Iris pigment epithelial cell (primary cell): Measurements from ENCODE around the gene SLC19A1.

Experiments
- DNase-seq: peaks from one replicate; pipeline ENCODE4 v3.0.0-alpha.2; 2011; ENCODE audit warnings: low read depth

Gene SLC19A1

DNA sequence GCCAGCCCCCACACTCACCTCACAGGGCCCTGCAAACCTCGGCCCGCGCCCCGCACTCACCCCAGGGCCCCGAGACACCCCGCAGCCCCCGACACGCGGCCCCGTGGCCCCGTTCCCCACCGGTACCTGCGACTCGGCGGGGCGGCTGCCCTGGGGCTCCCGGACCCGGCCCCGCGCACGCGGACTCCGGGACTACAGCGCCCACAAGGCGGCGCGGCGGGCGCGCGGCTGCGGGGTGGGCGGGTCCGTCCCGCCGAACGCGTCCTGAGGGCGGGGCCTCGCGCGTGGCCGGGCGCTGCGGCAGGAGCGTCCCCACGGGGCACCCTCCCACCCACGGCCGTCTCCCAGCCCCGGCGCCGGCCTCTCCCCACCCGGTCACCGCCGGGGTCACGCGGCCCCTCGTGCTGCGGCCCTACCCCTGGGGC lies at the start of gene SLC19A1:
SLC19A1 (minus strand) TSS at position 199 of the 425 bp plus-strand sequence. CDS start 4,481 bp downstream, outside the sequence.
- DNase-seq: peak; percentile 54

DNA sequence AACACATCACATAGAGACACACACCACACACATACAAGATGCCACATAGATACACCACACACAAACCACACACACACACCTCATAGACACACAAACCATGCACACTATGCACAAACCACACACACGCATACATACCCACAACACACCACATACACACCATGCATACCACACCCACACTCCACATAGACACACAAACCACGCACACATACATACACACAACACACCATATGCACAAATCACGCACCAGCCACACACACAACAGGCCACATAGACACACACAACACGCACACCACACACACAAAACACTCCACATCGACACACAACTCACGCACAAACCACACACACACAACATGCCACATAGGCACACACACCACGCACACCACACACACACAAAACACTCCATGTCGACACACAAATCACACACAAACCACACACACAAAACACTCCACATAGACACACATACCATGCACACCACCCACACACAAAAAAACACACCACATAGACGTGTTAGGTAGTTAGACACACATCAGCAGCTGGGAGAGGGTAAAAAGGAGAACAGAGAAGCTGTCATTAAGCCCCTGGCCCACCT lies 49.5 kb upstream of the SLC19A1 start:
- DNase-seq: no peak

DNA sequence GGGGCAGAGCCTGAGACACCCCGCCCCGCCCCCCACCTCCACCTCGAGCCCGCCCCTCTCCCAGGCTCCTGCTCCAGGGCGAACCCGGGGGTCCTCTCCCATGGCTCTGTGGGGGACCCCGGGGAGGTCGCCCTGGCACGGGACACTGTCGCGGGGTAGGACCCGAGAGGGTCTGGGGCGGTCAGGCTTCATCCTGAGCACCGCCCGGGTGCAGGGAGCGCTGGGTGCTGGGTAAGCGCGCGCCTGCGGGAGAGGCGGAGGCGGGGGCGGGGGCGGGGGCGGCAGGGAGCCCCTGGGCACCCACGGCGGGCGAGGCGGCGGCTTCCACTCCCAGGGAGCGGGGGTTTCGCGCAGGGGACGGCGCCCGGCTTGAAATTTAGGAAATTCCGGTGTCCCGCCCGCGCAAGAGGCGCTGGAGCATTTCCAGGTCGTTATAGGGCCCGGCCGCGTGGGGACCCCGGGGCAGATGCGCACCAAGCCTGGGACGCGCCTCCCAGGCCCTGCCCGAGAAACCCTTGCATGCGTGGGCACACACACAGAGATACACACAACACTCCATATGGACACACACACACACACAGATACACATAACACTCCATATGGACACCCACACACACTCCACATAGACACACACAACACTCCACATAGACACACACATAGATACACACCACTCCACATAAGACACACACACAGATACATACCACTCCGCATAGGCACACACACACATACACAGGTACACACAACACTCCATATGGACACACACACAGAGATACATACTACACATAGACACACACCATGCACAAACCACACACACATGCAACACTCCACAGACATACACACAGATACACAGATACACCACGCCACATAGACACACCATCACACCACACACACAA lies 48.7 kb upstream of the SLC19A1 start:
- no peak for DNase-seq

DNA sequence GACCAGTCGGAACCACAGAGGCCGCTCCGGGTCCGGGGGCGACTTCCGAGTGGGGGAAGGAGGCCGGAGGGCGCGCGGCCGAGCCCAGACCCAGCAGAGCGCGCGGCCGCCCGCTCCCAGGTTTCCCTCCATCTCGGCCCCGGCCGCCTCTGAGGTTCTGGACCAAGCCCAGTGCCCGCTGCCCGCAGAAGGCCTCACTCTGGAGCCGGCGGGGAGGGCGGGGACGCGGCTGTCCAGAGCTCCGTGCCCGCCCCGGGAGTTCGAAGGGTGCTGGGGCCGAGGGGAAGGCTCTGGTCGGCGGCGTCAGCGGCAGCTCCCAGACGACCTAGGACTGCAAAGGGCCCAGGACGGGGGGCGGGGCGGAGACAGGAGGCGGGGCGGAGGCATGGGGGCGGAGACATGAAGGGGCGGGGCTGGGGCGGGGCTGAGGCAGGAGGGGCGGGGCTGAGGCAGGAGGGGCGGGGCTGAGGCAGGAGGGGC lies 48.0 kb upstream of the SLC19A1 start:
- peak; percentile 71 for DNase-seq

DNA sequence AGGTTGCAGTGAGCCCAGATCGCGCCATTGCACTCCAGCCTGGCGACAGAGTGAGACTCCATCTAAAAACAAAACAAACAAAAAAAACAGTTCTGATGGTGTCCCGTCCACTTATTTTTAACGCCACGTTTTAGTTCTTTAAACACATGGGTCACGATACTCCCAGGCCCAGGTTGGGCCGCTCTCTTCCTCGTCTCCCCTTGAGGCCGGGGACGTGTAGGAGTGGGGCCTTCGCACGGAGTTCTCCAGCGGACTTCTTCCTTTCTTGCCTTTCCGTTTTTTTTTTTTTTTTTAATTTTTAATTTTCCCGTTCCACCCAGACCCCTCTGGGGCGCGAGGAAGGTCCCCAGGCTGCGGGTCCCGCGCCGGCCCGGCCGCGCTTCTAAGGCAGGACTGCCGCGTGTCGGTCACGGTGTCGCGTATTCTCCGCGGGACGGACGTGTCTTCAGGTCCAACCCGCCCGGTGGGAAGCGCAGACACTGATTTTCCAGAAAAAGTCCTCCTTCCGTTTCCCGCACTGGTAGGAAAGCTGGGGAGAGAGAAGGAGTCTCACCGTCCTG lies 47.5 kb upstream of the SLC19A1 start:
- DNase-seq: no peak

DNA sequence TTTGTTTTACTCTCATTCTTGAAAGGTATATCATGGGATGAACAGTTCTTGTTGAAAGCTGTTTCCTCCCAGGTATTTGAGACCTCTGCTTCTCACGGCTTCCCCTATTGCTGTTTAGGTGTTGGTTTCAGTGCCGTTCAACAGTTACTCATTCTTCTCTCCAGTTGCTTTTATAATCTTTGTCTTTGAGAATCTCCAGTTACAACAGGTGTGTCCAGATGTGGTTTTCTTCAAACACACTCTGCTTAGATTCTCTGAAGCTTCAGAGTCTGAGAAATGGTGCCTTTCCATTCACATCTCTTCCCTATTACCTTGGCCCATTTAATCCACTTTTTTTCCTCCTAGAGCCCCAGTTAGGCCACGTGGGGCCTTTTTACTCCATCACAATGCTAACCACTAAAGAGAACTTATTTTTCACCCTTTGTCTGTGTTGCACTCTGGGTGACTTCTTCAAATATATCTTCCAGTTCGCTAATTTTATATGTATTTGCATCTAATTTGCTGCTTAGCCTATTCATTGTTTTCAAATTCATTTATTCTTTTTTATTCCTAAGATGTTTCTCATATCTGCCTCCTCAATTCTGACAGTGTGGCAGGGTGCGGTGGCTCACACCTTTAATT lies 46.7 kb upstream of the SLC19A1 start:
- no peak for DNase-seq

DNA sequence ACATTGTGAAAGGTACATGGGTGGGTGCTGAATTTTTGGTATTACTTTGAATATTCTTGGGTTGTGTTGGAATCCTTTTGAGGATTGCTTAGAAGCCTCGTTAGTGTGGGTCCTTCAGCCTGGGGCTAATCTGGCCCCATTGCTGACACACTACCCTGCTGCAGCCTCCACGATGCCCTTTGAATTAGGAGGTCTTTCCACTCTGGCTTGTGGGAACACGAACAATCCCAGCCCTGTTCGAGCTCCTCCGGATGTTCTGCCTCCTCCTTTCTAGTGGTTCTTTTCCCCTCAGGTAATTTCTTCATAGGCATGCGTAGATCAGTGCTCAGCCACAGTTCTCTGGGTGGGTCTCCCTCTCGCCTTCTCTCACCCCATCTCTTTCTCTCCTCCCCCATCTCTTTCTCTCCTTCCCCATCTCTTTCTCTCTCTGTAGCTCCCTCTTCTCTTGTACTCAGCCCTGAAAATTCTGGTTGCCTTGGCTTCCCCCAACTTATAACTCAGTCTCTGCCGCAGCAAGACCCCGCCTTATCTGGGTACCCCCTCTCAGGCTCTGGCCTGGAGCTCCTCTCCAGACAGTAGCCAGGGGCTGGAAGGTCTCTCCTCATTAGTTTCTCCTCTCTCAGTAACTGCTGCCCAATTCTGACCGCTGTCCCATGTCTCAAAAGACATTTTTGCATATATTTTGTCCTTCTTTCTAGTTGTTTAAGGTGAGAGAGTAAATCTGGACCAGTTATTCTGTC lies 46.0 kb upstream of the SLC19A1 start:
- no peak for DNase-seq

DNA sequence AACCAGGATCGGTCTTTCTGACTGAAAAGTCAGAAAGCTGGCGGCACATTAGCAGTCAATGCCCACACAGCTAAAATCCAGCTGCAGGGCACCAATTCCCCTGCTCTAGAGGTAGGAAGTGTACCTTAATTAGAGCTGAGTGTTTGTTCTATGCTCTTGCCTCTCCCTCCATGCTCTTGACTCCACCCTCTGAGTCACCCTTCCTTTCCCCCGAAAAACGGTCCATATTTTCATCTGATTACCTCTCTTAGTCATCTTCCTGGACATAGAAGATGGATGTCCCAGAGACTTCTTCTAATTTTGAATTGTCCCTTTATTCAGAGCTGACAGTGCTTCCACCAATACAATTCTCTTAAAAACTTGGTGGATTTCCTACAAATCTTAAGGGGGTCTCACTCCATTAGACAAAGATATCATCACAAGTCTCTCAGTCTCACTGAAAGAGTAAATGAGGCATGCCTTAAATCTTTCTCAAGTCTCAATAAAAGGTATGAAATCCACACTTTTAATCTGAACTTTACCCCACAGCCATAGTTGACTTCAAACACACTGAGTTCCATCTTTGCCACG lies 44.1 kb upstream of the SLC19A1 start:
- no peak for DNase-seq

DNA sequence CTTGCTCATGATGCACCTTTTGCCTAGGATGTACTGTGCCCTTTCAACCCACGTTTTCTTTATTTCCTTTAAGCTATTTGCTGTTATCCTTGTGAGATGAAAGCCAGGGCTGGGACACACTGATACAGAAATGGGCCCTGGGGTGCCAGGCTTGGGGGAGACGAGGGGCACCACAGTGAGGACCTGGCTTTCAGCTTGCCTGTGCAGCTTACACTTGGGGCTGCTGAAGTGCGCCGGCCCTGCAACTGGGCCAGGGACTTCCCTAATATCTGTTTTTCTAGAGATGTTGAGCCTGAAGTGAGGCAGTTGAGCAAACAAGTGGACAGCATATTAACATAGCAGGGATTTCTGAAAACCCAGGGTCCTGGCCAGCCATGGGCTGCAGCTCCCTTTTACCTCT lies 42.5 kb upstream of the SLC19A1 start:
- no peak for DNase-seq

DNA sequence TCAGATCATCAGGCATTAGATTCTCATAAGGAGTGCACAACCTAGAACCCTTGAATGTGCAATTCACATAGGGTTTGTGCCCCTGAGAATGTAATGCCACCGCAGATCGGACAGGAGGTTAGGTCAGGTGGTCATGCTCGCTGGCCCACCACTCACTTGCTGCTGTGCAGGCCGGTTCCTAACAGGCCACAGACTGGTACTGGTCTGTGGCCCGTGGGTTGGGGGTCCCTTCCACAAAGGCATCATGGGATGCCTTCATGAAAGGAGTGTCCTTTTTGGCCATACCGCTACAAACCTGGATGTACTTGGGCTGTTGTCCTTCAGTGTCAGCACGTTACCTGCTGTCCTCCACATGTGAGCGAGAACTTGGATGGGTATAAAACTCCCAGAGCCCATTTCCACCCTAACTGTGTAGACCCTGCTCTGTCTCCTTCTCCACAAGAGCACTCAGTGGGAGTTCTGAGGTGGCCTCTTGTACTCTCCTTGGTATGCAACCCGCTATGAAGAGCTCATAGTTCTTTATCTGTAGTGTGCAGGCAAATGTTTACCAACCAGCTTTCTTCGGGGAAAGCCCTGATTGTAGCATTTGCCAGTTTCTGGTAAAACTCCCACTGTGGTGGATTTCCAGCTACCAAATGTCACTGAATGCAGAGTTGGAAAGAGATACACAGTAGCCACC lies 41.7 kb upstream of the SLC19A1 start:
- no peak for DNase-seq

DNA sequence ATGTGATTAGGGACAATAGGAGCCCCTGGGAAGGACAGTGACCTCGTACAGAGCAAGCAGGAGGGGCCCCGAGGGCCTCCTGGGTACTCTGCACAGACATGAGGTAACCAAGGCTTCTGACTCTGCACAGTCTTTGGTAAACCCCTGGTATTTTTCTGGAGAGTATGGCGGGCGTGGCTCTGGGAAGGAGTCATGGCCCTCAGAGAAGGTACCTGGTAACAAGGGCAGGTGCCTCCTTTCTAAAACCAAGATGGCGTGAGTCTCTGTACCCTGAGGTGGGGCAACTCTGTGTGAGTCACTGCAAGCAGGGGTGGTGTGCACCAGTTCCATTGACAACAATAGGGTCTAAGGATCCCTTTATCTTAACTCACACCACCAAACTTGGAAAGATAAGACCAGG lies 39.9 kb upstream of the SLC19A1 start:
- DNase-seq: no peak

DNA sequence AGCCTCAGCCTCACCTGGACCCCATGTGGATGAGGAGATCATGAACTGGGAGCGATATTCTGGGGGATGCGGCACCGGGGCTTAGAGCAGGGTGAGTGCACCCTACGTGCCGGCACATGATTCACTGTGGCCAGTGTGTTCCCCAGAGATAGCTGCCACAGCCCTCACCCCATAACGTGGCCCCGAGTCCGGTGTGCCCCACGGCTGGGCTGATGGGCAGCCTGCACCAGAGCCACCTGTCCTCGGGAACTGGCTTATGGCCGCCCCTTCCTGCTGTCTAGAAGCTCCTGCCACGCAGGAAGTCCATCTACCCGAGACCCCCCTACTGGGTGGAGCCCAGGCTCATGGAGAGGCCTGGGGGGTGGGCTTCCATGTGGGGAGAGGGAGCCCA lies 39.1 kb upstream of the SLC19A1 start:
- DNase-seq: no peak

DNA sequence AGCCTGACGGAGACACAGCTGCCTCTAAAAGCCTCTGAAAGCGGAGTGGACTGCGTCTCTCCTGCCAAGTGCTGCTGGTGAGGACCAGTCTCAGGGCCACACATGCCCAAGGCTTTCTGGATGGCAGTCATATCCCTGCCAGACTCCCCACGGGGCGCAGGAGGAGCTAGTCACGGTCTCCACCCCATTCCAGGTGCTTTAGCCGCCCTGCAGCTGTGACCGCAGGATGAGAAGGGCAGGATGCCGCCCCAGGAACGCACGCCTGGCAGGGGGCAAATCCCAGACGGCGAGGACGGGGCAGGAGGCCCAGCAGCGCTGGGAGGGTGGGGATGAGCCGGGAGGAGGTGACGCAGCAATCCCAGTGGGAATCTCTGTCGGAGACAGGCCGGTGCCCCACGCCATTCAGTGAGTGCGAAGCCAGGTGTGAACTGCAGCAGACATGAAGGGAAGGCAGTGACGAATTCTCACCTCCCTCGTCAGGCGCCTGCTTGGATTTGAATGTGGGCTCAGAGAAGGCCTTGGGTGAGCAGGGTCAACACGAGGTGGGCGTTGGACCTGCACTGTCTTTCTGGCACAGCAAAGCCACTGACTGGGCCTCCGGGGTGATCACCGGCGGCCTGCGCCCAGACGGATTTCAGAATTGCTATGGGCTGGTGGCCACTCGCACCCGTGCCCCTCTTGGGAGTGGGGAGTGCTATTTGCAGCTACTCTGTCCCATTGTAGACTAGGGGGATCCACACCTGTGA lies 38.5 kb upstream of the SLC19A1 start:
- no peak for DNase-seq

DNA sequence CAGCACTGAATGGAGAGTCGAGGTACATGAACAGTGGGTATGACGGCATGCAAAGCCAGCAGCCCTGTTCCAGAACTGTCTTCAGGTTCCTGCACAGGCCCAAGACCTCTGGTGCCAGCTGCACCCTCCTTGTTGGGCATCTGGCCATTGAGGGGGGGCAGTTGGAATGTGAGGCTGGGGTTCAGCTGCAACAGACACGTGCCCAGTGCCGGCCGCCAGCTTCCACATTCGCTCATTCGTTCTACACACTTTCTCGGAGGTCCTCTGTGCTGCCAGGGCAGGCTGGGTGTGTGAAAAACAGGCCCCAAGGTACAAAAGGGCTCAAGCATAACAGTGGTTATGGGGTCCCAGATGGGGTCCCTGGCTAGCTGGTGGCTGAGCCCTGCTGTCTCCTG lies 37.9 kb upstream of the SLC19A1 start:
- DNase-seq: no peak

DNA sequence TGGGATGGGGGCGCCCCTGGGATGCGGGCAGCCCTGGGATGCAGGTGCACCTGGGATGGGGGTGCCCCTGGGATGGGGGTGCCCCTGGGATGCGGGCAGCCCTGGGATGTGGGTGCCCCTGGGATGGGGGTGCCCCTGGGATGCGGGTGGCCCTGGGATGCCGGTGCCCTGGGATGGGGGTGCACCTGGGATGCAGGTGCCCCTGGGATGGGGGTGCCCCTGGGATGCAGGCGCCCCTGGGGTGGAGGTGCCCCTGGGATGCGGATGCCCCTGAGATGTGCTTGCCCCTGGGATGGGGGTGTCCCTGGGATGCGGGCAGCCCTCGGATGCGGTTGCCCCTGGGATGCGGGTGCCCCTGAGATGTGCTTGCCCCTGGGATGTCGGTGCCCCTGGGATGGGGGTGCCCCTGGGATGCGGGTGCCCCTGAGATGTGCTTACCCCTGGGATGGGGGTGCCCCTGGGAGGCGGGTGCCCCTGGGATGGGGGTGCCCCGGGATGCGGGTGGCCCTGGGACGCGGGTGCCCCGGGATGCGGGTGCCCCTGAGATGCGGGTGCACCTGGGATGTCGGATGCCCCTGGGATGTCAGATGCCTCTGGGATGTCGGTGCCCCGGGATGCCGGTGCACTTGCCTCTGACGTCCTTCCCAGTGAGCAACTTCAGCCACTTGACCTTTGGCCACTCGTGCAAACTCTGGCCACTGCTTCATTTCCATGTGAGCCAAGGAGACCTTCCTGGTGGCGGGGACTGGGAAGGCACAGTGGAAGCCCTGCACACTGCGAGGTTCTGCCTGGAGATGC lies 37.3 kb upstream of the SLC19A1 start:
- DNase-seq: no peak

DNA sequence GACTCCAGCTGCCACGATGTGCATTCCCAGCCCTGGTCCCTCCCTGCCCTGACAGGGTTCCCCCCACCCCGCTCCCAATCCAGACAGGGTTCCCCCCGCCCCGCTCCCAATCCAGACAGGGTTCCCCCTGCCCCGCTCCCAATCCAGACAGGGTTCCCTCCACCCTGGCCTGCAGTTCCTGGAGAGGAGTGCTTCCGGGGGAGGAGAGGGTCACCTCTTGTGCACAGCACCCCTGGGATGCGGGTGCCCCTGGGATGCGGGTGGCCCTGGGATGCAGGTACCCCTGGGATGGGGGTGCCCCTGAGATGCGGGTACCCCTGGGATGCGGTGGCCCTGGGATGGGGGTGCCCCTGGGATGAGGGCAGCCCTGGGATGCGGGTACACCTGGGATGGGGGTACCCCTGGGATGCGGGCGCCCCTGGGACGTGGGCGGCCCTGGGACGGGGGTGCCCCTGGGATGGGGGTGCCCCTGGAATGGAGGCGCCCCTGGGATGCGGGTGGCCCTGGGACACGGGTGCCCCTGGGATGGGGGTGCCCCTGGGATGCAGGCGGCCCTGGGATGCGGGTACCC lies 36.7 kb upstream of the SLC19A1 start:
- DNase-seq: no peak

DNA sequence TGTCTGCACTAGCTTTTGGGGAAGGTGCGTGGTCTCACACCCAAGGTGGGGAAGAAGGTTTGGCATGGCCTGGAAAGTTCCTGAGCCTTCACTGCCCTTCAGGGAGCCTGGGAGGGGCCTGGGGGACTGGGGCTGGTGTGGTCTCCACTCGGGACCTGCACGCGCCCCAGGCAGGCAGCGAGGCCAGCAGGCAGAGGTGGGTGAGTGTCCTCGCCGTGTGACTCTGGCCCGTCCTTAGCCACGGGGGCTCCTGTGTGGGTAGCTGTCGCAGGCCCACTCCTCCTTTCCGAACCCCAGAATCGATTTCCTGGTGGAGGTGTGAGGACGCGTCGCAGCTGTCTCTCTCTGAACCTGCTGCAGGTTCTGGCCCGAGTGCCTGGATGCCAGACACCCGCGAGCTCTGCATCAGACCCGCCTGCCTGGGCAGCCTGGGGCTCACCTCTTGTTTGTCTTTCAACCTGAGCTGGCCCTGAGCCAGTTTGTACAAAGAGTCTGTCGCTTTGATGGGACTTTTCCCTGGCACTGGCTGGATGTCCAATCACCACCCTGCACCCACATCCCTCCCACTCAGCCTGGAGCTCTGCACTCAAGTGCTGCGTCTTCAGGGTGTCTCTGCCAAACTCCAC lies 36.0 kb upstream of the SLC19A1 start:
- DNase-seq: no peak

DNA sequence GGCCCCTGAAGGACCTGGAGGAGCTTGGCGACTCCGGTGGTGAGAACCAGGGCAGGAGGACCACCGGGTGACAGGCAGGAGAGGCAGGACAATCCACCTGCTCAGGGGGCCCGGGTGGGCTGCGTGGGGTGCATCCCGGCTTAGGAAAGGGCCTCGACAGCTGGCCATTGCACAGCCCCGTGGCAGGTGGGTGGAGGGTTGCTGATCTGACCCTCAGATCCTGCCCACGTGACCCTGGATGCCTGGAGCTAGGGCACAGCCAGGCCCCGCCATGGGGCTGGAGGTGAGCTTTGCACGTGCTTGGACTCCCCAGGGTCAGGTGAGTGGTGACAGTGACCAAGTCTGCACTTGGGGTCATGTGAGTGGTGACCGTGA lies 35.5 kb upstream of the SLC19A1 start:
- no peak for DNase-seq
